HepG2 (cell line): ENCODE data around the gene CBLC. TPM values are rescaled to one million over a fixed set of nuclear protein-coding genes. Genes with fewer than 3 reads are reported as not detected.

Experiments
- BORCS8-MEF2B ChIP-seq: sonication (generic); formaldehyde crosslinking; IDR thresholded peaks from 2 replicates; pipeline ENCODE4 v1.8.0; 2022; ENCODE audit warnings: mild to moderate bottlenecking, missing genetic modification reagents
- CC2D1A ChIP-seq: sonication (generic); formaldehyde crosslinking; IDR thresholded peaks from 2 replicates; pipeline ENCODE4 v1.8.1; 2023; ENCODE audit warnings: mild to moderate bottlenecking, missing genetic modification reagents
- CHD2 ChIP-seq: IDR thresholded peaks from 2 replicates; pipeline ENCODE4 v1.6.1; 2011; ENCODE audit warnings: low read depth, low read length, improper control_type of control experiment
- EHMT2 ChIP-seq: fragments of 200-600 bp; sonication (generic); IDR thresholded peaks from 2 replicates; pipeline ENCODE4 v1.7.0; 2017; ENCODE audit warnings: antibody characterized with exemption, low read depth, low read length, borderline replicate concordance
- EP300 ChIP-seq, 3 experiments: sonication (generic) in 1 of 3; formaldehyde crosslinking in 1 of 3; IDR thresholded peaks; 2 replicates each; pipeline versions ENCODE4 v1.5.1 to v1.6.1; 2011 to 2020; ENCODE audit warnings: low read depth in 2 of 3, low read length in 2 of 3, borderline replicate concordance in 1 of 3, improper control_type of control experiment in 1 of 3, mild to moderate bottlenecking in 1 of 3, missing genetic modification reagents in 1 of 3, moderate library complexity in 1 of 3
- HINFP ChIP-seq: sonication (generic); formaldehyde crosslinking; IDR thresholded peaks from 2 replicates; pipeline ENCODE4 v1.4.0; 2020; ENCODE audit warnings: low read depth, mild to moderate bottlenecking, missing genetic modification reagents
- HNF4G ChIP-seq, 2 experiments: sonication (generic) in 1 of 2; formaldehyde crosslinking in 1 of 2; IDR thresholded peaks; 2 replicates each; pipeline versions ENCODE4 v1.4.0 to v1.6.1; 2011 to 2020; ENCODE audit warnings: borderline replicate concordance in 2 of 2, low read depth in 2 of 2, mild to moderate bottlenecking in 2 of 2, low read length in 1 of 2, missing genetic modification reagents in 1 of 2, moderate library complexity in 1 of 2
- NFIC ChIP-seq: IDR thresholded peaks from 2 replicates; pipeline ENCODE4 v1.6.1; 2012; ENCODE audit warnings: mild to moderate bottlenecking, low read length, inconsistent platforms
- PHF20 ChIP-seq: sonication (generic); formaldehyde crosslinking; IDR thresholded peaks from 2 replicates; pipeline ENCODE4 v1.5.0; 2020; ENCODE audit warnings: mild to moderate bottlenecking, missing genetic modification reagents
- POLR2A ChIP-seq, 2 experiments: IDR thresholded peaks; 2 replicates each; pipeline ENCODE4 v1.6.1; 2011; ENCODE audit warnings: low read depth in 2 of 2, low read length in 2 of 2, mild to moderate bottlenecking in 1 of 2, moderate library complexity in 1 of 2; ENCODE audit not compliant: insufficient read depth in 1 of 2
- RBM39 ChIP-seq: fragments of 200-400 bp; formaldehyde crosslinking; IDR thresholded peaks from one replicate; pipeline ENCODE4 v1.6.1; 2018; ENCODE audit warnings: antibody characterized with exemption, mild to moderate bottlenecking, low read depth, low read length; ENCODE audit not compliant: poor library complexity, severe bottlenecking
- RELA ChIP-seq: sonication (generic); formaldehyde crosslinking; IDR thresholded peaks from 2 replicates; pipeline ENCODE4 v1.4.0; 2020; ENCODE audit warnings: missing genetic modification reagents
- SMAD3 ChIP-seq: sonication (generic); formaldehyde crosslinking; IDR thresholded peaks from 2 replicates; pipeline ENCODE4 v1.4.0; 2020; ENCODE audit warnings: missing genetic modification reagents
- TARDBP ChIP-seq: sonication (generic); formaldehyde crosslinking; IDR thresholded peaks from 2 replicates; pipeline ENCODE4 v1.8.0; 2022; ENCODE audit warnings: mild to moderate bottlenecking, missing genetic modification reagents
- TBX2 ChIP-seq: sonication (generic); formaldehyde crosslinking; IDR thresholded peaks from 2 replicates; pipeline ENCODE4 v1.5.0; 2020; ENCODE audit warnings: missing genetic modification reagents, mild to moderate bottlenecking, borderline replicate concordance
- ZNF331 ChIP-seq: sonication (generic); formaldehyde crosslinking; IDR thresholded peaks from 2 replicates; pipeline ENCODE4 v1.4.0; 2020; ENCODE audit warnings: missing genetic modification reagents
- ZNF333 ChIP-seq: sonication (generic); formaldehyde crosslinking; IDR thresholded peaks from 2 replicates; pipeline ENCODE4 v1.4.0; 2020; ENCODE audit warnings: mild to moderate bottlenecking, missing genetic modification reagents, borderline replicate concordance
- ZNF468 ChIP-seq: sonication (generic); formaldehyde crosslinking; IDR thresholded peaks from 2 replicates; pipeline ENCODE4 v1.8.0; 2022; ENCODE audit warnings: mild to moderate bottlenecking, moderate library complexity, missing genetic modification reagents
- ZNF503 ChIP-seq: sonication (generic); formaldehyde crosslinking; IDR thresholded peaks from 2 replicates; pipeline ENCODE4 v1.4.0; 2020; ENCODE audit warnings: missing genetic modification reagents
- ZNF670 ChIP-seq: sonication (generic); formaldehyde crosslinking; IDR thresholded peaks from 2 replicates; pipeline ENCODE4 v1.8.0; 2022; ENCODE audit warnings: mild to moderate bottlenecking, missing genetic modification reagents, borderline replicate concordance
- ZNF770 ChIP-seq: sonication (generic); formaldehyde crosslinking; IDR thresholded peaks from 2 replicates; pipeline ENCODE4 v1.5.0; 2020; ENCODE audit warnings: mild to moderate bottlenecking, missing genetic modification reagents
- ZSCAN12 ChIP-seq: sonication (generic); formaldehyde crosslinking; IDR thresholded peaks from 2 replicates; pipeline ENCODE4 v1.9.0; 2021; ENCODE audit warnings: mild to moderate bottlenecking, missing genetic modification reagents
- ZSCAN31 ChIP-seq: sonication (generic); formaldehyde crosslinking; IDR thresholded peaks from 2 replicates; pipeline ENCODE4 v1.5.0; 2020; ENCODE audit warnings: low read depth, mild to moderate bottlenecking, missing genetic modification reagents
- polyA plus RNA-seq, 8 experiments: library from polyadenylated mRNA; depleted of rRNA in 3 of 8; stranded (reverse) in 7 of 8; unstranded in 1 of 8; fragments of >200 nt; fragmentation: Illumina TruSeq in 4 of 8; extraction: Trizol in 4 of 8; gene quantifications; 2 replicates each; pipeline versions ENCODE4 v1.2.1 to v1.2.3, GENCODE V29; 2011 to 2016; ENCODE audit warnings: low read depth in 4 of 8, missing spikeins in 1 of 8, mixed read lengths in 1 of 8; ENCODE audit not compliant: insufficient read depth in 1 of 8
- total RNA-seq, 5 experiments: library from RNA; depleted of rRNA; stranded (reverse); fragments of >200 nt; fragmentation: Illumina TruSeq; extraction: Trizol; gene quantifications; 2 replicates each; pipeline ENCODE4 v1.2.3, GENCODE V29; 2016; ENCODE audit warnings: low read depth in 1 of 5

The CBLC gene
- total and polyA plus RNA-seq, 2 of the 13 experiments (the other 11 are each of a cell fraction or from before 2014, with no cell fraction given): 1.8 to 2.6 TPM

GRCh38 chr19:44746946-44747738 is 30.5 kb upstream of the CBLC start (continued):
- no peak for TF ChIP-seq ZSCAN12
- peak; percentile 54 to 78; a peak in 3 of 4 replicates for TF ChIP-seq POLR2A (IDR thresholded peaks at IDR 0.05; ENCODE audit: insufficient read depth in 1 of 2, low read depth in 2 of 2, low read length in 2 of 2)
- TF ChIP-seq ZNF770 (CRISPR knock-in tag): no peak; the same call in 1 of the 2 replicates
- peak; percentile 54; the same call in 1 of the 2 replicates for TF ChIP-seq TARDBP (CRISPR knock-in tag)
- peak; percentile 85; the same call in 1 of the 2 replicates for TF ChIP-seq ZNF333 (CRISPR knock-in tag)
- no peak for TF ChIP-seq ZSCAN31 (CRISPR knock-in tag)
- no peak for TF ChIP-seq CC2D1A (CRISPR knock-in tag)
- no peak for TF ChIP-seq PHF20 (CRISPR knock-in tag)
- peak; percentile 10 to 71; a peak in 3 of 4 replicates for TF ChIP-seq EP300 (IDR thresholded peaks at IDR 0.05; ENCODE audit: low read depth in 2 of 2, low read length in 2 of 2)
- TF ChIP-seq EP300 (CRISPR knock-in tag; IDR thresholded peaks at IDR 0.05; ENCODE audit: borderline replicate concordance): peak; percentile 25
- 0 out of 2 replicates have a peak, but pooled peaks have one; percentile 15 for TF ChIP-seq HINFP
- no peak for TF ChIP-seq ZNF670
- TF ChIP-seq EHMT2: no peak
- TF ChIP-seq SMAD3 (CRISPR knock-in tag): 0 out of 2 replicates have a peak, but pooled peaks have one; percentile 27
- no peak; the same call in 1 of the 2 replicates for TF ChIP-seq CHD2
- 0 out of 2 replicates have a peak, but pooled peaks have one; percentile 18 for TF ChIP-seq ZNF331 (CRISPR knock-in tag)
- peak; percentile 82 for TF ChIP-seq RBM39
- TF ChIP-seq ZNF503 (CRISPR knock-in tag): 0 out of 2 replicates have a peak, but pooled peaks have one; percentile 38
- peak; percentile 25; the same call in 1 of the 2 replicates for TF ChIP-seq NFIC
- no peak for TF ChIP-seq ZNF468 (CRISPR knock-in tag)
- peak; percentile 93; the same call in 1 of the 2 replicates for TF ChIP-seq RELA (CRISPR knock-in tag)
- peak; percentile 78 for TF ChIP-seq HNF4G (IDR thresholded peaks at IDR 0.05; ENCODE audit: borderline replicate concordance, low read depth, low read length)
- TF ChIP-seq HNF4G (CRISPR knock-in tag; IDR thresholded peaks at IDR 0.05; ENCODE audit: borderline replicate concordance, low read depth): 0 out of 2 replicates have a peak, but pooled peaks have one; percentile 48
- TF ChIP-seq BORCS8-MEF2B: peak; percentile 26; the same call in 1 of the 2 replicates
- peak; percentile 43; the same call in 1 of the 2 replicates for TF ChIP-seq TBX2 (CRISPR knock-in tag)
